ENCODE results near the gene PCDHB9. TPM values are rescaled to one million over a fixed set of nuclear protein-coding genes. Genes with fewer than 3 reads are reported as not detected.
"Not testable (repeated sequence)": the region's sequence is repeated elsewhere in the genome, so short reads cannot be mapped to it uniquely, and the experiment has no call there.

Gene PCDHB9
- total and polyA plus RNA-seq, 2 donors (not counting 1 experiment from before 2014, with no cell fraction given), result 0.12 TPM

GRCh38 chr5:141189131-141189530 lies 2.2 kb downstream of the PCDHB9 start:
- H3K27me3 ChIP-seq (replicated peaks in 1 of 4; ENCODE audit: control extremely low read depth in 1 of 4, control insufficient read depth in 3 of 4, insufficient read depth in 4 of 4, low read length in 3 of 4); H3K36me3 ChIP-seq (replicated peaks in 1 of 2; ENCODE audit: control extremely low read depth in 1 of 2, control insufficient read depth in 1 of 2, extremely low read depth in 1 of 2, insufficient read depth in 2 of 2, low read length in 1 of 2); H3K9me3 Mint-ChIP-seq (ENCODE audit: insufficient read depth); ATAC-seq (ENCODE audit: low read depth); H2AFZ ChIP-seq (ENCODE audit: insufficient read depth, low read depth, low read length, poor library complexity, severe bottlenecking); H3K27ac Mint-ChIP-seq; H3K4me3 Mint-ChIP-seq; H3K4me1 ChIP-seq (ENCODE audit: control insufficient read depth in 2 of 2, insufficient read depth in 2 of 2, low read length in 2 of 2); H3K4me2 ChIP-seq (replicated peaks; ENCODE audit: low read depth, low read length, poor library complexity, severe bottlenecking); H3K4me1 Mint-ChIP-seq; H4K20me1 ChIP-seq (ENCODE audit: control insufficient read depth, insufficient read depth, low read length, poor library complexity, severe bottlenecking); H3K9ac ChIP-seq (ENCODE audit: low read length); H3K4me3 ChIP-seq (ENCODE audit: control extremely low read depth in 1 of 5, extremely low read depth in 1 of 5, insufficient read depth in 1 of 5, low read depth in 2 of 5, low read length in 4 of 5); POLR2A ChIA-PET; H3K27ac ChIP-seq (ENCODE audit: low read length in 2 of 2); CTCF ChIA-PET; DNase-seq; H3K79me2 ChIP-seq (ENCODE audit: control insufficient read depth, insufficient read depth, low read length): not testable (repeated sequence)
- H3K27me3 Mint-ChIP-seq, result peaks cover 25% of the 10 kb centered on the region
- 53% methylated on average over 8 of the region's 35 CpGs for WGBS (ENCODE audit: insufficient coverage)
- intact Hi-C loops (cut with micrococcal nuclease), result loop anchor here (10.0 kb wide), 1 partner anchor 376 kb away; no protein-coding TSS in a partner anchor
- peaks cover 0 to 22% (median 6%) of the 10 kb centered on the region in 3 donors for H3K9me3 ChIP-seq (ENCODE audit: control extremely low read depth in 1 of 3, control insufficient read depth in 2 of 3, insufficient read depth in 1 of 3, low read length in 2 of 3)

- Mint-ChIP-seq H3K4me3 (no peak within 1 kb of the TSS), H3K27me3 (peaks cover 20% of the 10 kb centered on the region), H3K27ac (no peak within 1 kb of the TSS), H3K9me3 (ENCODE audit: insufficient read depth) (peaks cover 7% of the 10 kb centered on the region), H3K4me1 (no peaks in the 10 kb centered on the region)
- Histone ChIP-seq H3K79me2 (ENCODE audit: control insufficient read depth, insufficient read depth, low read length) (no peaks in the 10 kb centered on the region), H2AFZ (ENCODE audit: insufficient read depth, low read depth, low read length, poor library complexity, severe bottlenecking) (no peak within 1 kb of the TSS), H3K4me2 (replicated peaks; ENCODE audit: low read depth, low read length, poor library complexity, severe bottlenecking) (no peak within 1 kb of the TSS), H3K4me3 (ENCODE audit: control extremely low read depth in 1 of 5, extremely low read depth in 1 of 5, insufficient read depth in 1 of 5, low read depth in 2 of 5, low read length in 4 of 5) (no peak within 1 kb of the TSS), H3K9ac (ENCODE audit: low read length) (no peak within 1 kb of the TSS), H4K20me1 (ENCODE audit: control insufficient read depth, insufficient read depth, low read length, poor library complexity, severe bottlenecking) (no peaks in the 10 kb centered on the region), H3K27me3 (replicated peaks in 1 of 4; ENCODE audit: control extremely low read depth in 1 of 4, control insufficient read depth in 3 of 4, insufficient read depth in 4 of 4, low read length in 3 of 4) (peaks cover 0 to 8% (median 2%) of the 10 kb centered on the region in 4 experiments), H3K4me1 (ENCODE audit: control insufficient read depth in 2 of 2, insufficient read depth in 2 of 2, low read length in 2 of 2) (no peaks in the 10 kb centered on the region), H3K36me3 (replicated peaks in 1 of 2; ENCODE audit: control extremely low read depth in 1 of 2, control insufficient read depth in 1 of 2, extremely low read depth in 1 of 2, insufficient read depth in 2 of 2, low read length in 1 of 2) (no peaks in the 10 kb centered on the region), H3K27ac (ENCODE audit: low read length in 2 of 2) (no peak within 1 kb of the TSS), H3K9me3 (ENCODE audit: control extremely low read depth in 1 of 3, control insufficient read depth in 2 of 3, insufficient read depth in 1 of 3, low read length in 2 of 3) (peaks cover 2 to 21% (median 12%) of the 10 kb centered on the region in 3 donors)
- TF ChIP-seq EZH2 (IDR thresholded peaks at IDR 0.05; ENCODE audit: borderline replicate concordance, insufficient read depth, low read depth, low read length, poor library complexity, severe bottlenecking) (no peak), CTCF (IDR thresholded peaks at IDR 0.05) (no peak)
- ChIA-PET POLR2A (no interaction called here), CTCF (interaction anchor here (2.1 kb wide), 1 partner anchor 365 kb away, joined by 6 read pairs; no protein-coding TSS in a partner anchor)
- DNase-seq (no peak), ATAC-seq (ENCODE audit: low read depth) (no peak)
- intact Hi-C loops (cut with micrococcal nuclease), result no loop called here
- WGBS (ENCODE audit: insufficient coverage), result 13% methylated on average over 6 of the region's 10 CpGs
Observed at GRCh38 chr5:141192110-141192725, 5.3 kb downstream of the PCDHB9 start, which contains the start of gene PCDHB10. TSS of gene PCDHB10 (plus strand) at chr5:141192353. CDS start at chr5:141192553, 200 bp downstream.

GRCh38 chr5:141194332-141194731 lies 7.4 kb downstream of the PCDHB9 start:
- CTCF ChIA-PET; intact Hi-C loops (cut with micrococcal nuclease); H3K36me3 ChIP-seq (replicated peaks in 1 of 2; ENCODE audit: control extremely low read depth in 1 of 2, control insufficient read depth in 1 of 2, extremely low read depth in 1 of 2, insufficient read depth in 2 of 2, low read length in 1 of 2); H3K27ac Mint-ChIP-seq; H3K4me1 ChIP-seq (ENCODE audit: control insufficient read depth in 2 of 2, insufficient read depth in 2 of 2, low read length in 2 of 2); H3K4me3 ChIP-seq (ENCODE audit: control extremely low read depth in 1 of 5, extremely low read depth in 1 of 5, insufficient read depth in 1 of 5, low read depth in 2 of 5, low read length in 4 of 5); H3K79me2 ChIP-seq (ENCODE audit: control insufficient read depth, insufficient read depth, low read length); H4K20me1 ChIP-seq (ENCODE audit: control insufficient read depth, insufficient read depth, low read length, poor library complexity, severe bottlenecking); H3K9ac ChIP-seq (ENCODE audit: low read length); DNase-seq; H3K4me3 Mint-ChIP-seq; H2AFZ ChIP-seq (ENCODE audit: insufficient read depth, low read depth, low read length, poor library complexity, severe bottlenecking); H3K4me1 Mint-ChIP-seq; H3K9me3 Mint-ChIP-seq (ENCODE audit: insufficient read depth); H3K27ac ChIP-seq (ENCODE audit: low read length in 2 of 2); H3K4me2 ChIP-seq (replicated peaks; ENCODE audit: low read depth, low read length, poor library complexity, severe bottlenecking); ATAC-seq (ENCODE audit: low read depth); H3K27me3 ChIP-seq (replicated peaks in 1 of 4; ENCODE audit: control extremely low read depth in 1 of 4, control insufficient read depth in 3 of 4, insufficient read depth in 4 of 4, low read length in 3 of 4); POLR2A ChIA-PET: not testable (repeated sequence)
- WGBS (ENCODE audit: insufficient coverage), result 32% methylated on average over 3 of the region's 37 CpGs
- H3K9me3 ChIP-seq (ENCODE audit: control extremely low read depth in 1 of 3, control insufficient read depth in 2 of 3, insufficient read depth in 1 of 3, low read length in 2 of 3), result peaks cover 4 to 18% (median 15%) of the 10 kb centered on the region in 3 donors
- peaks cover 20% of the 10 kb centered on the region for H3K27me3 Mint-ChIP-seq

All from B cell (primary cell).